ENCODE data around the gene NUDC. TPM values are rescaled to one million over a fixed set of nuclear protein-coding genes. Genes with fewer than 3 reads are reported as not detected.

The NUDC gene
- total and polyA plus RNA-seq, 2 of the 13 experiments (the other 11 are each of a cell fraction or from before 2014, with no cell fraction given) = 34.7 to 104 TPM

DNA sequence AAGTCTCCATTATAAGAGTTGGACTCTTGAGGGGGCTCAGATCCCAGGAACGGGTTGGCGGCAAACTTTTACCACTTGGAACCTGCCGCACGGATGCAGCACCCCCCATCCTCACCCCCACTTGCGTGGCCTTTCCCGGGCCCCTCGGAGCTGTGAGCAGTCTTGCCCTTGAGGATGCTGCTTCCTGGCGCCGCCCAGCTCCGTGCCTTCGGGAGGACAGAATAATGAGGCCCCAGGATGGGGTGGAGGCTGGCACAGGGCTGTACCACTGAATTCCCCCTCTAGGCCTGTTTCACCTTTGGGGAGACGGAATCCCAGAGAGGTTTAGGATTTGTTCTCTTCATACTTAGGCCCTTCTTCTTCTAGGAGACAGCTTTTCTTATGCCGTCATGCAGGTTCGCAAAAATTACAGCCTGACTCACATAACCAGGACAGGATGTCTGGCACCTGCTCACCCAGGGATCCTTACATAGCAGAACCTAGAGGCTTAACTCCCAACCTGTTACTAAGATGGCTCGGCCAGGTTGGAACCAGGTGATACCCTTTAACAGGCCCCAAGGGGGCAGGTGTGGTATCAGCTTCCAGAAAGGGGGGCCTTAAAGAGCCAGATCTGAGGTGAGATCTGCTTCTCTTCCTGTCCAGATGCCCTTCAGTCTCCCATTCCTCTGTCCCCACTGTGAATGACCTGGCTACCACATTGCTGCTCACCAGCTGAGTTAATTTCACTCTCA, 73.4 kb downstream of the NUDC start (continued):
- no peak for TF ChIP-seq ZNF644 (CRISPR knock-in tag; IDR thresholded peaks at IDR 0.05; ENCODE audit: low read depth)
- TF ChIP-seq ZNF577 (CRISPR knock-in tag; IDR thresholded peaks at IDR 0.05; ENCODE audit: borderline replicate concordance, low read depth) = no peak
- no peak for TF ChIP-seq ZUFSP (CRISPR knock-in tag; IDR thresholded peaks at IDR 0.05; ENCODE audit: borderline replicate concordance)
- TF ChIP-seq ZBTB14 (CRISPR knock-in tag; IDR thresholded peaks at IDR 0.05) = no peak
- no peak for TF ChIP-seq ZFP37 (CRISPR knock-in tag; IDR thresholded peaks at IDR 0.05; ENCODE audit: borderline replicate concordance)
- TF ChIP-seq HNRNPLL (IDR thresholded peaks at IDR 0.05; ENCODE audit: low read depth, low read length, poor library complexity, severe bottlenecking) = peak; percentile 9
- TF ChIP-seq, protein P1, sequence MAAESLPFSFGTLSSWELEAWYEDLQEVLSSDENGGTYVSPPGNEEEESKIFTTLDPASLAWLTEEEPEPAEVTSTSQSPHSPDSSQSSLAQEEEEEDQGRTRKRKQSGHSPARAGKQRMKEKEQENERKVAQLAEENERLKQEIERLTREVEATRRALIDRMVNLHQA (CRISPR knock-in tag; IDR thresholded peaks at IDR 0.05) = no peak
- no peak for TF ChIP-seq ZFP41 (CRISPR knock-in tag; IDR thresholded peaks at IDR 0.05; ENCODE audit: borderline replicate concordance)
- TF ChIP-seq SP4 (CRISPR knock-in tag; IDR thresholded peaks at IDR 0.05) = 0 out of 2 replicates have a peak, but pooled peaks have one; percentile 16
- TF ChIP-seq ZNF605 (CRISPR knock-in tag; IDR thresholded peaks at IDR 0.05) = peak; percentile 16; the same call in 1 of the 2 replicates
- TF ChIP-seq ZFP62 (CRISPR knock-in tag; IDR thresholded peaks at IDR 0.05) = no peak
- 0 out of 2 replicates have a peak, but pooled peaks have one; percentile 34 for TF ChIP-seq ZNF510 (CRISPR knock-in tag; IDR thresholded peaks at IDR 0.05; ENCODE audit: low read depth)
- TF ChIP-seq TAF1 (CRISPR knock-in tag; IDR thresholded peaks at IDR 0.05) = peak; percentile 18
- TF ChIP-seq ZNF552 (CRISPR knock-in tag; IDR thresholded peaks at IDR 0.05; ENCODE audit: borderline replicate concordance) = no peak
- no peak for TF ChIP-seq RBM22 (optimal IDR thresholded peaks at IDR 0.05; ENCODE audit: low read length)
- TF ChIP-seq ZNF383 (CRISPR knock-in tag; IDR thresholded peaks at IDR 0.05; ENCODE audit: borderline replicate concordance) = no peak
- TF ChIP-seq ZNF382 (CRISPR knock-in tag; IDR thresholded peaks at IDR 0.05; ENCODE audit: borderline replicate concordance) = no peak
- TF ChIP-seq, protein P2, sequence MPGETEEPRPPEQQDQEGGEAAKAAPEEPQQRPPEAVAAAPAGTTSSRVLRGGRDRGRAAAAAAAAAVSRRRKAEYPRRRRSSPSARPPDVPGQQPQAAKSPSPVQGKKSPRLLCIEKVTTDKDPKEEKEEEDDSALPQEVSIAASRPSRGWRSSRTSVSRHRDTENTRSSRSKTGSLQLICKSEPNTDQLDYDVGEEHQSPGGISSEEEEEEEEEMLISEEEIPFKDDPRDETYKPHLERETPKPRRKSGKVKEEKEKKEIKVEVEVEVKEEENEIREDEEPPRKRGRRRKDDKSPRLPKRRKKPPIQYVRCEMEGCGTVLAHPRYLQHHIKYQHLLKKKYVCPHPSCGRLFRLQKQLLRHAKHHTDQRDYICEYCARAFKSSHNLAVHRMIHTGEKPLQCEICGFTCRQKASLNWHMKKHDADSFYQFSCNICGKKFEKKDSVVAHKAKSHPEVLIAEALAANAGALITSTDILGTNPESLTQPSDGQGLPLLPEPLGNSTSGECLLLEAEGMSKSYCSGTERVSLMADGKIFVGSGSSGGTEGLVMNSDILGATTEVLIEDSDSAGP (CRISPR knock-in tag; IDR thresholded peaks at IDR 0.05; ENCODE audit: borderline replicate concordance) = no peak; the same call in 1 of the 2 replicates
- TF ChIP-seq, protein P3, sequence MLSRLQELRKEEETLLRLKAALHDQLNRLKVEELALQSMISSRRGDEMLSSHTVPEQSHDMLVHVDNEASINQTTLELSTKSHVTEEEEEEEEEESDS (CRISPR knock-in tag; IDR thresholded peaks at IDR 0.05; ENCODE audit: borderline replicate concordance) = no peak
- TF ChIP-seq, protein P4, sequence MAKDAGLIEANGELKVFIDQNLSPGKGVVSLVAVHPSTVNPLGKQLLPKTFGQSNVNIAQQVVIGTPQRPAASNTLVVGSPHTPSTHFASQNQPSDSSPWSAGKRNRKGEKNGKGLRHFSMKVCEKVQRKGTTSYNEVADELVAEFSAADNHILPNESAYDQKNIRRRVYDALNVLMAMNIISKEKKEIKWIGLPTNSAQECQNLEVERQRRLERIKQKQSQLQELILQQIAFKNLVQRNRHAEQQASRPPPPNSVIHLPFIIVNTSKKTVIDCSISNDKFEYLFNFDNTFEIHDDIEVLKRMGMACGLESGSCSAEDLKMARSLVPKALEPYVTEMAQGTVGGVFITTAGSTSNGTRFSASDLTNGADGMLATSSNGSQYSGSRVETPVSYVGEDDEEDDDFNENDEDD (CRISPR knock-in tag; IDR thresholded peaks at IDR 0.05; ENCODE audit: borderline replicate concordance) = no peak
- no peak for TF ChIP-seq ZNF558 (CRISPR knock-in tag; IDR thresholded peaks at IDR 0.05; ENCODE audit: borderline replicate concordance)
- no peak for TF ChIP-seq ZNF101 (CRISPR knock-in tag; IDR thresholded peaks at IDR 0.05; ENCODE audit: borderline replicate concordance, low read depth)

Data from HepG2 (cell line).